Muscle layer of colon (tissue), 2 donors: ENCODE measurements around the gene TSPAN31.
A peak's percentile ranks its signal among the peaks of the same experiment; 100 is the strongest.

ENCODE experiments used
- H3K27ac ChIP-seq: one replicate; pipeline ENCODE4 v1.7.0; 2013; ENCODE audit warnings: low read depth, mild to moderate bottlenecking, low read length, moderate library complexity
- H3K27me3 ChIP-seq, 2 donors: one replicate each; pipeline ENCODE4 v1.7.0; 2013; ENCODE audit warnings: low read length in 2 of 2, mild to moderate bottlenecking in 2 of 2; ENCODE audit not compliant: insufficient read depth in 2 of 2, control insufficient read depth in 1 of 2
- H3K36me3 ChIP-seq: one replicate; pipeline ENCODE4 v1.7.0; 2013; ENCODE audit warnings: mild to moderate bottlenecking, low read length; ENCODE audit not compliant: insufficient read depth
- H3K4me1 ChIP-seq: one replicate; pipeline ENCODE4 v1.7.0; 2013; ENCODE audit warnings: mild to moderate bottlenecking, low read length; ENCODE audit not compliant: insufficient read depth
- H3K4me3 ChIP-seq, 2 donors: one replicate each; pipeline ENCODE4 v1.7.0; 2013; ENCODE audit warnings: low read length in 2 of 2, low read depth in 1 of 2, mild to moderate bottlenecking in 1 of 2, moderate library complexity in 1 of 2
- H3K9ac ChIP-seq: one replicate; pipeline ENCODE4 v1.7.0; 2013; ENCODE audit warnings: low read length
- H3K9me3 ChIP-seq: one replicate; pipeline ENCODE4 v1.7.0; 2013; ENCODE audit warnings: mild to moderate bottlenecking, low read length
- donor health status: abdominal sarcoma.
- donor health status: Adenocarcinoma of cecum.

The TSPAN31 gene

GRCh38 chr12:57739914-57740538 is 4.8 kb upstream of the TSPAN31 start:
- H3K9ac ChIP-seq: no peak overlapping the region
- H3K9me3 ChIP-seq: no peaks in the 10 kb centered on the region
- peaks cover 25% of the 10 kb centered on the region for H3K4me1 ChIP-seq
- no peaks in the 10 kb centered on the region for H3K36me3 ChIP-seq
- H3K27me3 ChIP-seq: peaks cover 34 to 53% of the 10 kb centered on the region in 2 donors
- H3K27ac ChIP-seq: no peak overlapping the region
- no peak overlapping the region for H3K4me3 ChIP-seq

- Histone ChIP-seq H3K27ac (no peak overlapping the region), H3K4me3 (no peak overlapping the region), H3K27me3 (peaks cover 26 to 45% of the 10 kb centered on the region in 2 donors), H3K36me3 (peaks cover under 1% of the 10 kb centered on the region), H3K9ac (no peak overlapping the region), H3K4me1 (peaks cover 26% of the 10 kb centered on the region), H3K9me3 (no peaks in the 10 kb centered on the region)
Measured at GRCh38 chr12:57740656-57741412, 4.0 kb upstream of the TSPAN31 start.

DNA sequence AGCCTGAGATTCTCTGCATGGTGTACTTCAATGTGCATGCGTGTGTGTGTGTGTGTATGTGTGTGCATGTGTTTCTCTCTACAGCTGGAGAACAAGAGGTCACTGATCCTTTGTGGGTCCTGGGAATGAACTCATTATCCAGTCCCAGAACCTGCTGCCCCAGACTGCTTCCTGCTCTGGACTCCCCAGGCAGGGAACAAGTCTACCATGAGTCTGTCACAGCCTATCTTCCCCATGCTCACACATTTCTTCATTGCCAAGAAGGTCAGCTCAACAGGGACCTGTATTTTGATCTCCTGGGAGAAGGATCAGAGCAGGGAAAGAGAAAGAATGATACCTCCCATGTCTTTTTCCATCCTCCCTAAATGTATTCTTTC is 3.4 kb upstream of the TSPAN31 start:
- no peak overlapping the region for H3K9ac ChIP-seq
- no peaks in the 10 kb centered on the region for H3K9me3 ChIP-seq
- no peak overlapping the region for H3K4me3 ChIP-seq
- H3K27me3 ChIP-seq: peaks cover 22 to 39% of the 10 kb centered on the region in 2 donors
- no peak overlapping the region for H3K27ac ChIP-seq
- peaks cover 25% of the 10 kb centered on the region for H3K4me1 ChIP-seq
- H3K36me3 ChIP-seq: peaks cover 6% of the 10 kb centered on the region

- Histone ChIP-seq H3K27me3 (peaks cover 15 to 32% of the 10 kb centered on the region in 2 donors), H3K36me3 (peaks cover 11% of the 10 kb centered on the region), H3K9ac (no peak overlapping the region), H3K4me3 (no peak overlapping the region), H3K9me3 (no peaks in the 10 kb centered on the region), H3K4me1 (peaks cover 18% of the 10 kb centered on the region), H3K27ac (no peak overlapping the region)
Measured at GRCh38 chr12:57741844-57742738, 2.7 kb upstream of the TSPAN31 start.

- Histone ChIP-seq H3K4me1 (peaks cover 15% of the 10 kb centered on the region), H3K9me3 (no peaks in the 10 kb centered on the region), H3K36me3 (peaks cover 26% of the 10 kb centered on the region), H3K9ac (no peak overlapping the region), H3K4me3 (no peak overlapping the region), H3K27ac (no peak overlapping the region), H3K27me3 (peaks cover 11 to 16% of the 10 kb centered on the region in 2 donors)
Measured at GRCh38 chr12:57743769-57744168, 1.1 kb upstream of the TSPAN31 start.

DNA sequence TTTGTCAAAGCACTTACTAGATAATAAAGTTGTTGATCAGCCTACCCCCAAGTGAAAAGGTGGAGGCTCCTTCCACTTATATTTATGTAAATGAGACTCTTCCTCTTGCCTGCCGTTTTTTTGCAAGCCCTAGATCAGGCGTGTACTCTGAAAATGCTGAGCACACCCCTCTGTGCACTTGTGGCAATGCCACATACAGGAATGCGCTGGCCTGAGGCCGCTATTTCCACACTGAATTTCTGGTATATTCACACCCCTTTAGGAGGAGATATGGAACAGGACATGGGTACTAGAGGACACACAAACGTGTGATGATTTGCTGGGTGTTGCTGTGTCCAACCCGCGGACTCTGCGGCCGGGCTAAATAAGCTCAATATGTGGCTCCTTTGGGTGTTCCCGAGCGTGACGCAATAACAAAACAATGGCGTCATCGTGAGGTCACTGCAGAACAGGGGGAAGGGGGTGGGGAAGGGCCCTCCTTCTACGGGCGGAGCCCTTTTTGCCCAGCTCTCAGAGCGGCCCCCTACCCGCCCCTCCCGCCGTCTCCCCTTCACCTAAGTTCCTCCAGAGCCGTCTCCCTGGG is 554 bp upstream of the TSPAN31 start:
- peak overlapping the region; percentile 77 to 95 for H3K4me3 ChIP-seq
- peaks cover 29% of the 10 kb centered on the region for H3K36me3 ChIP-seq
- H3K27ac ChIP-seq: peak overlapping the region; percentile 77
- H3K4me1 ChIP-seq: peaks cover 15% of the 10 kb centered on the region
- no peak overlapping the region for H3K9ac ChIP-seq
- H3K27me3 ChIP-seq: peaks cover 7 to 10% of the 10 kb centered on the region in 2 donors
- no peaks in the 10 kb centered on the region for H3K9me3 ChIP-seq

GRCh38 chr12:57745485-57745881 is 644 bp downstream of the TSPAN31 start:
- Histone ChIP-seq H3K9me3 (no peaks in the 10 kb centered on the region), H3K4me1 (peaks cover 17% of the 10 kb centered on the region), H3K27me3 (no peaks in the 10 kb centered on the region), H3K36me3 (peaks cover 38% of the 10 kb centered on the region), H3K9ac (peak overlapping the region; percentile 97), H3K27ac (peak overlapping the region; percentile 77), H3K4me3 (peak overlapping the region; percentile 77 to 95)

DNA sequence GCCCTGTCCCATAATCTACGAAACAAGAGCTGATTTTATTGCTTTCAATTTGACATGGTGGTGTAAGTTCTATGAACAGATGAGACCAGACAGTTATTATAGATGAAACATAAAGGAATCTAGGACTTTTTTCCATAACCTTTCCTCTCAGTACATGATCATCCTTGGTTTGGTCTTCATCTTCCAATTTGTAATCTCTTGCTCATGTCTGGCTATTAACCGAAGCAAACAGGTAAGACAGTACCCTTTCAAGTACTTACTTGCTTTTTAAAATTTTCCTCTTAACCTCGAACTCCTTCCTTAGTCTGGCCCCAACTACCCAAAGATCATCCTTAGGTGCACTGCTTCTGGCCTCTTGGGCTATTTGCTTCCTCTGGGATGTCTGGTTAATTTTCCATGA is 1.2 kb downstream of the TSPAN31 start:
- Histone ChIP-seq H3K4me1 (peaks cover 23% of the 10 kb centered on the region), H3K36me3 (peaks cover 42% of the 10 kb centered on the region), H3K9me3 (no peaks in the 10 kb centered on the region), H3K9ac (peak overlapping the region; percentile 97), H3K4me3 (peak overlapping the region; percentile 77 to 95), H3K27ac (peak overlapping the region; percentile 77), H3K27me3 (no peaks in the 10 kb centered on the region)

- Histone ChIP-seq H3K27ac (no peak overlapping the region), H3K36me3 (peaks cover 42% of the 10 kb centered on the region), H3K9ac (no peak overlapping the region), H3K4me3 (no peak overlapping the region), H3K4me1 (peaks cover 36% of the 10 kb centered on the region), H3K27me3 (no peaks in the 10 kb centered on the region), H3K9me3 (no peaks in the 10 kb centered on the region)
Measured at GRCh38 chr12:57749061-57749460, 4.2 kb downstream of the TSPAN31 start.

- Histone ChIP-seq H3K9ac (peak overlapping the region; percentile 90), H3K9me3 (no peaks in the 10 kb centered on the region), H3K27ac (peak overlapping the region; percentile 64), H3K4me3 (peak overlapping the region; percentile 38 to 79), H3K27me3 (no peaks in the 10 kb centered on the region), H3K36me3 (peaks cover 42% of the 10 kb centered on the region), H3K4me1 (peaks cover 36% of the 10 kb centered on the region)
Measured at GRCh38 chr12:57750561-57751431, 6.0 kb downstream of the TSPAN31 start.
